Measurements from ENCODE around the gene GARIN5B. TPM values are rescaled to one million over a fixed set of nuclear protein-coding genes. Genes with fewer than 3 reads are reported as not detected.

Gene GARIN5B
- polyA plus RNA-seq, 3 donors = not detected

- Histone ChIP-seq H3K4me3 (replicated peaks in 1 of 3; ENCODE audit: low read depth in 2 of 3, low read length in 3 of 3) (no peak overlapping the region), H3K27me3 (ENCODE audit: control insufficient read depth in 2 of 2, insufficient read depth in 2 of 2, low read length in 2 of 2) (no peaks in the 10 kb centered on the region), H4K20me1 (ENCODE audit: insufficient read depth, low read length) (peaks cover 53% of the 10 kb centered on the region), H3K4me1 (ENCODE audit: control insufficient read depth in 1 of 2, insufficient read depth in 2 of 2, low read length in 2 of 2) (peaks cover 35 to 42% of the 10 kb centered on the region in 2 donors), H3K9me3 (replicated peaks in 1 of 2; ENCODE audit: control insufficient read depth in 1 of 2, insufficient read depth in 1 of 2, low read length in 2 of 2) (no peaks in the 10 kb centered on the region), H2AFZ (ENCODE audit: insufficient read depth, low read depth, low read length, poor library complexity, severe bottlenecking) (no peak overlapping the region), H3K79me2 (ENCODE audit: insufficient read depth, low read length) (peaks cover 37% of the 10 kb centered on the region), H3K9ac (ENCODE audit: insufficient read depth, low read length, poor library complexity, severe bottlenecking) (no peak overlapping the region), H3K36me3 (replicated peaks in 1 of 2; ENCODE audit: control insufficient read depth in 1 of 2, insufficient read depth in 2 of 2, low read length in 2 of 2) (peaks cover 36 to 53% of the 10 kb centered on the region in 2 donors), H3K4me2 (replicated peaks; ENCODE audit: extremely low read depth, low read length, poor library complexity, severe bottlenecking) (no peak overlapping the region), H3K27ac (ENCODE audit: low read depth in 1 of 2, low read length in 2 of 2) (no peak overlapping the region)
- TF ChIP-seq CTCF (IDR thresholded peaks at IDR 0.05) = no peak
- H3K36me3 Mint-ChIP-seq = peaks cover 47 to 79% of the 10 kb centered on the region in 2 donors
- peaks cover 0 to 1% (median 0%) of the 10 kb centered on the region in 3 donors for H3K27me3 Mint-ChIP-seq (ENCODE audit: low read depth in 3 of 3)
- H3K4me1 Mint-ChIP-seq = peaks cover 36% of the 10 kb centered on the region
- H3K4me3 Mint-ChIP-seq = no peak overlapping the region
- intact Hi-C loops (cut with micrococcal nuclease) = loop anchor here in 1 of 2 donors (5.0 kb wide), 1 partner anchor 63 kb away; the partner anchor contains the start of gene TMEM238
- WGBS (ENCODE audit: insufficient coverage) = 92% methylated on average over 19 of the region's 21 CpGs
- peaks cover 0 to 2% (median 0%) of the 10 kb centered on the region in 7 donors for H3K9me3 Mint-ChIP-seq
- H3K27ac Mint-ChIP-seq = peak overlapping the region in 1 of 7 donors; percentile 66
- DNase-seq = no peak
Observed at GRCh38 chr19:55319785-55320184, 43.3 kb downstream of the GARIN5B start.

- H3K27me3 ChIP-seq (ENCODE audit: control insufficient read depth in 2 of 2, insufficient read depth in 2 of 2, low read length in 2 of 2) = no peaks in the 10 kb centered on the region
- H3K9me3 ChIP-seq (replicated peaks in 1 of 2; ENCODE audit: control insufficient read depth in 1 of 2, insufficient read depth in 1 of 2, low read length in 2 of 2) = no peaks in the 10 kb centered on the region
- Mint-ChIP-seq H3K4me1 (peaks cover 21% of the 10 kb centered on the region), H3K4me3 (no peak overlapping the region), H3K36me3 (peaks cover 66 to 92% of the 10 kb centered on the region in 2 donors), H3K9me3 (peaks cover 0 to 2% (median 0%) of the 10 kb centered on the region in 7 donors), H3K27me3 (ENCODE audit: low read depth in 3 of 3) (no peaks in the 10 kb centered on the region), H3K27ac (peak overlapping the region in 1 of 7 donors; percentile 50)
- no peak for TF ChIP-seq CTCF (IDR thresholded peaks at IDR 0.05)
- intact Hi-C loops (cut with micrococcal nuclease) = no loop called here
- no peak overlapping the region for H3K4me2 ChIP-seq (replicated peaks; ENCODE audit: extremely low read depth, low read length, poor library complexity, severe bottlenecking)
- H2AFZ ChIP-seq (ENCODE audit: insufficient read depth, low read depth, low read length, poor library complexity, severe bottlenecking) = no peak overlapping the region
- no peak overlapping the region for H3K9ac ChIP-seq (ENCODE audit: insufficient read depth, low read length, poor library complexity, severe bottlenecking)
- H3K27ac ChIP-seq (ENCODE audit: low read depth in 1 of 2, low read length in 2 of 2) = no peak overlapping the region
- peaks cover 55 to 77% of the 10 kb centered on the region in 2 donors for H3K36me3 ChIP-seq (replicated peaks in 1 of 2; ENCODE audit: control insufficient read depth in 1 of 2, insufficient read depth in 2 of 2, low read length in 2 of 2)
- no peak for DNase-seq
- H3K4me3 ChIP-seq (replicated peaks in 1 of 3; ENCODE audit: low read depth in 2 of 3, low read length in 3 of 3) = no peak overlapping the region
- H4K20me1 ChIP-seq (ENCODE audit: insufficient read depth, low read length) = peaks cover 67% of the 10 kb centered on the region
- peaks cover 9 to 12% of the 10 kb centered on the region in 2 donors for H3K4me1 ChIP-seq (ENCODE audit: control insufficient read depth in 1 of 2, insufficient read depth in 2 of 2, low read length in 2 of 2)
- peaks cover 11% of the 10 kb centered on the region for H3K79me2 ChIP-seq (ENCODE audit: insufficient read depth, low read length)
- WGBS (ENCODE audit: insufficient coverage) = 89% methylated on average over 8 of the region's 8 CpGs
Observed at GRCh38 chr19:55316646-55317045, 46.4 kb downstream of the GARIN5B start.
